Ovary (tissue), 1 donor: ENCODE measurements around the gene ENOX1.

ENCODE experiments used
- EP300 ChIP-seq: sonication (generic); formaldehyde crosslinking; IDR thresholded peaks from one replicate; pipeline ENCODE4 v1.6.1; 2017; ENCODE audit warnings: antibody characterized with exemption
- POLR2A ChIP-seq: fragments of 450-650 bp; IDR thresholded peaks from one replicate; pipeline ENCODE4 v1.6.1; 2017; ENCODE audit warnings: antibody characterized with exemption, mild to moderate bottlenecking, moderate library complexity

DNA sequence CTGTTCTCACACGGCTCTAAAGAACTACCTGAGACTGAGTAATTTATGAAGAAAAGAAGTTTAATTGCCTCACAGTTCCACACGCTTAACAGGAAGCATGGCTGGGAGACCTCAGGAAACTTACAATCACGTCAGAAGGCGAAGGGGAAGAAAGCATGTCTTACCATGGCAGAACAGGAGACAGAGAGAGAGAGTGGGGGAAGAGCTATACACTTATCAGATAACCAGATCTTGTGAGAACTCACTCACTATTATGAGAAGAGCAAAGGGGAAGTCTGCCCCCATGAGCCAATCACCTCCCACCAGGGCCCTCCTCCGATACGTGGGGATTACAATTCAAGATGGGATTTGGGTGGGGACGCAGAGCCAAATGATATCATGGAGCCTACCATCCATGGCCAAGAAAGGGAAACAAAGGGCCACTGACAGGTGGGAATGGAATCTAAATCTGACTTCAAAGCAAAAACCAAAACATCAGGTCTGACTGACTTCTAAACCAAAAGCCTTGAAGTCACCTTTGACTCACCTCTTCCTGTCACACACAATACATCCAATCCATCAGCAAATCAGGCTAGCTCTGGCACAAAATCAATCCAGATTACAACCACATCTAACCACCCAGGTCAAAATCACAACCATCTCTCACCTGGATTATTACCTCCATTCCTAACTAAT is 189.7 kb downstream of the ENOX1 start:
- TF ChIP-seq POLR2A (no peak), EP300 (no peak)
